ENCODE results near the gene GLI3.

GRCh38 chr7:42087616-42088015, 149.4 kb downstream of the GLI3 start:
- TF ChIP-seq CTCF (IDR thresholded peaks at IDR 0.05) (no peak), POLR2A (IDR thresholded peaks at IDR 0.05) (no peak)
